Measurements from ENCODE around the gene ANTXR2. TPM values are rescaled to one million over a fixed set of nuclear protein-coding genes. Genes with fewer than 3 reads are reported as not detected.
A peak's percentile ranks its signal among the peaks of the same experiment; 100 is the strongest.

ANTXR2 gene
- total RNA-seq, 2 donors from 2014 or later = 86.1 to 133 TPM

DNA sequence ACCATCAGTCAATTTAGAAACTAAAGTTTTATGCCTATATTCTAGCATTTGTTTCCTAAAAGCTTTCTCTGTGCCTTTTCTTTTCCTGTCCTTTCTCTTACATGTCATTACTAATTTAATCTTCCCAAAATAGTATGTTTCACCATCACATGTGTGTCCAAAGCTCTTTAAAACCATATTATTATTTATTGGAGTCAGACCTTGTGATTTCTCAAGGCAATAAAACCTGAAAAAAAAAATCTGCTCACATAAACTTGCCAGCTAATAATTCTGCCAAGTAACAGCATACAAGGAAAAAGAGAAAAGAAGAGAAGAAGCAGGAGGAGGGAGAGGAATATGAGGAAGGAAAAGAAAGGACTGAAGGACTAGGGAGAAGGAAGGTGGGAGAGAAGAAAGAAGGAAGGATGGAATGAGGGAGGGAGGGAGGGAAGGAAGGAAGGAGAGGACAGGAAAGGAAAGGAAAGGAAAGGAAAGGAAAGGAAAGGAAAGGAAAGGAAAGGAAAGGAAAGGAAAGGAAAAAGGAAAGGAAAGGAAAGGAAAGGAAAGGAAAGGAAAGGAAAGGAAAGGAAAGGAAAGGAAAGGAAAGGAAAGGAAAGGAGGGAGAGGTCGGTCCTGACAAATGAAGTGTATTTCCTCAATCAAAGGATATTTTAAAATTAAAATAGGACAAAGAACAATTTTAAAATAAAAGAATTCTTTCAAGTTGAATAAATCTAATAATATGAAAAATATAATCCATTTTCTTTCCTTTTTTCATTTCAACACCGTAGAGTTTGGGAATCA is 57.4 kb downstream of the ANTXR2 start:
- TF ChIP-seq POLR2A (IDR thresholded peaks at IDR 0.05) = no peak
- TF ChIP-seq, protein P1, sequence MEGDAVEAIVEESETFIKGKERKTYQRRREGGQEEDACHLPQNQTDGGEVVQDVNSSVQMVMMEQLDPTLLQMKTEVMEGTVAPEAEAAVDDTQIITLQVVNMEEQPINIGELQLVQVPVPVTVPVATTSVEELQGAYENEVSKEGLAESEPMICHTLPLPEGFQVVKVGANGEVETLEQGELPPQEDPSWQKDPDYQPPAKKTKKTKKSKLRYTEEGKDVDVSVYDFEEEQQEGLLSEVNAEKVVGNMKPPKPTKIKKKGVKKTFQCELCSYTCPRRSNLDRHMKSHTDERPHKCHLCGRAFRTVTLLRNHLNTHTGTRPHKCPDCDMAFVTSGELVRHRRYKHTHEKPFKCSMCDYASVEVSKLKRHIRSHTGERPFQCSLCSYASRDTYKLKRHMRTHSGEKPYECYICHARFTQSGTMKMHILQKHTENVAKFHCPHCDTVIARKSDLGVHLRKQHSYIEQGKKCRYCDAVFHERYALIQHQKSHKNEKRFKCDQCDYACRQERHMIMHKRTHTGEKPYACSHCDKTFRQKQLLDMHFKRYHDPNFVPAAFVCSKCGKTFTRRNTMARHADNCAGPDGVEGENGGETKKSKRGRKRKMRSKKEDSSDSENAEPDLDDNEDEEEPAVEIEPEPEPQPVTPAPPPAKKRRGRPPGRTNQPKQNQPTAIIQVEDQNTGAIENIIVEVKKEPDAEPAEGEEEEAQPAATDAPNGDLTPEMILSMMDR (IDR thresholded peaks at IDR 0.05) = no peak
- TF ChIP-seq POLR2AphosphoS5 (IDR thresholded peaks at IDR 0.05) = peak; percentile 70
- DNase-seq (ENCODE audit: low spot score) = no peak
- H3K4me1 ChIP-seq (replicated peaks) = peaks cover 11% of the 10 kb centered on the region
- intact Hi-C loops (cut with DNase I) = no loop called here
- H3K9me3 ChIP-seq = no peaks in the 10 kb centered on the region
- peaks cover 0 to 6% of the 10 kb centered on the region in 2 donors for H3K36me3 ChIP-seq
- H3K27ac ChIP-seq = peak overlapping the region; percentile 51 to 67
- no peaks in the 10 kb centered on the region for H3K27me3 ChIP-seq (replicated peaks; ENCODE audit: insufficient read depth)
- WGBS = 95% methylated on average over 2 of the region's 2 CpGs
- no peak overlapping the region for H3K4me3 ChIP-seq

- no peak overlapping the region for H3K4me3 ChIP-seq
- H3K27ac ChIP-seq = peak overlapping the region; percentile 51 to 67
- 94% methylated on average over 3 of the region's 3 CpGs for WGBS
- no peak for DNase-seq (ENCODE audit: low spot score)
- peaks cover 11% of the 10 kb centered on the region for H3K4me1 ChIP-seq (replicated peaks)
- TF ChIP-seq, protein P1 (IDR thresholded peaks at IDR 0.05) = no peak
- TF ChIP-seq POLR2AphosphoS5 (IDR thresholded peaks at IDR 0.05) (no peak), POLR2A (IDR thresholded peaks at IDR 0.05) (no peak)
- intact Hi-C loops (cut with DNase I) = no loop called here
- H3K9me3 ChIP-seq = no peaks in the 10 kb centered on the region
- peaks cover 0 to 6% of the 10 kb centered on the region in 2 donors for H3K36me3 ChIP-seq
- no peaks in the 10 kb centered on the region for H3K27me3 ChIP-seq (replicated peaks; ENCODE audit: insufficient read depth)
Observed at GRCh38 chr4:80014531-80014930, 58.5 kb downstream of the ANTXR2 start.

GRCh38 chr4:80012291-80012690 is 60.7 kb downstream of the ANTXR2 start:
- H3K9me3 ChIP-seq = no peaks in the 10 kb centered on the region
- H3K4me1 ChIP-seq (replicated peaks) = peaks cover 11% of the 10 kb centered on the region
- WGBS = 70% methylated on average over 1 of the region's 1 CpG
- intact Hi-C loops (cut with DNase I) = no loop called here
- H3K27me3 ChIP-seq (replicated peaks; ENCODE audit: insufficient read depth) = no peaks in the 10 kb centered on the region
- H3K4me3 ChIP-seq = no peak overlapping the region
- peak overlapping the region in 1 of 2 donors; percentile 28 for H3K27ac ChIP-seq
- no peaks in the 10 kb centered on the region for H3K36me3 ChIP-seq
- TF ChIP-seq POLR2AphosphoS5 (IDR thresholded peaks at IDR 0.05) (no peak), POLR2A (IDR thresholded peaks at IDR 0.05) (no peak)
- TF ChIP-seq, protein P1 (IDR thresholded peaks at IDR 0.05) = no peak
- DNase-seq (ENCODE audit: low spot score) = no peak

- no peaks in the 10 kb centered on the region for H3K27me3 ChIP-seq (replicated peaks; ENCODE audit: insufficient read depth)
- no peak for DNase-seq (ENCODE audit: low spot score)
- TF ChIP-seq, protein P1 (IDR thresholded peaks at IDR 0.05) = no peak
- no peak for TF ChIP-seq POLR2AphosphoS5 (IDR thresholded peaks at IDR 0.05)
- no peak for TF ChIP-seq POLR2A (IDR thresholded peaks at IDR 0.05)
- no peaks in the 10 kb centered on the region for H3K9me3 ChIP-seq
- H3K36me3 ChIP-seq = no peaks in the 10 kb centered on the region
- peak overlapping the region in 1 of 2 donors; percentile 28 for H3K27ac ChIP-seq
- intact Hi-C loops (cut with DNase I) = no loop called here
- WGBS = 68% methylated on average over 3 of the region's 3 CpGs
- H3K4me1 ChIP-seq (replicated peaks) = peaks cover 7% of the 10 kb centered on the region
- H3K4me3 ChIP-seq = no peak overlapping the region
Observed at GRCh38 chr4:80011636-80012236, 61.3 kb downstream of the ANTXR2 start.

Data from prostate gland (tissue), 2 donors.